GM18526 (cell line): Measurements from ENCODE around the gene ZNF169.

Source experiments
- POLR2A ChIP-seq: IDR thresholded peaks from 3 replicates; pipeline ENCODE4 v1.6.1; 2011; ENCODE audit not compliant: insufficient read length; ENCODE audit errors: extremely low read depth

The ZNF169 gene

DNA sequence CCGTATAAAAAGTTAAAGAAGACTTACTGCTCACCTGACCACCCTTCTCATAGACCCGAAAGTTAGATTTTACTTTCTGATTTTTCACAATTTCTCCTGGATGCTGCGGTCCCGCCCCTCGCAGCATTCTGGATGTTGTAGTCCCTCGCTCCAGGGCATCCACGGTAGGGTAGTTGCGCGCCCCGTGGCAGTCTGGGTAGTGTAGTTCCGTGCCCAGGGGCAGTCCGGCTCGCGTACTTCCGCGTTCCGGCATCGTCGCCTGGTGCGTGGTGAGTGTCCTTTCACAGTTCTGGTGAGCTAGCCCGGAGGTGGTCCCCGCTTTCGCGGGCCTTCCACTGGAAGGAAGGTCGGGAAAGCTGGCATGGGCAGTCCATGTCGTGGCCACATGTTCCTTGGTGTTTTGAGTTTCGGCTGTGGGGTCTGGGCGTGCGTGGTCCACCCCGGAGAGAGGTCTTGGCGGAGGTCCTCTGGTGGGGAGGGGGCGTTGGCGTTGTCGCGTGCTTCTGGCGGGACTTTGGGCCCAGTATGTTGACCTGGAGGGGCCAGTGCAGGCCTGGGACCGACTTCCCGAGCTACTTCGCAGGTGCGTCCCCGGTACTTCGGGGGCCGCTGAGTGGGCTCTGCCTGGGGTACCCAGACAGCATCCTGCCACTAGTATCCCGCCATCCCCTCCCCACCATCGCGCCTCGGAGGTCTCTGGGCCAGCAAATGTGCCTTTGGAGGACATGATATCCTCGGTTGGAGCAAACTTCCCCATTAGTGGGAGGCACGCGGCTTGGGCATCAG is at the start of gene ZNF169:
ZNF169 (plus strand) TSS at position 222 of the 786 bp plus-strand sequence. CDS start 19,515 bp downstream, outside the sequence.
- peak; percentile 69 for TF ChIP-seq POLR2A

DNA sequence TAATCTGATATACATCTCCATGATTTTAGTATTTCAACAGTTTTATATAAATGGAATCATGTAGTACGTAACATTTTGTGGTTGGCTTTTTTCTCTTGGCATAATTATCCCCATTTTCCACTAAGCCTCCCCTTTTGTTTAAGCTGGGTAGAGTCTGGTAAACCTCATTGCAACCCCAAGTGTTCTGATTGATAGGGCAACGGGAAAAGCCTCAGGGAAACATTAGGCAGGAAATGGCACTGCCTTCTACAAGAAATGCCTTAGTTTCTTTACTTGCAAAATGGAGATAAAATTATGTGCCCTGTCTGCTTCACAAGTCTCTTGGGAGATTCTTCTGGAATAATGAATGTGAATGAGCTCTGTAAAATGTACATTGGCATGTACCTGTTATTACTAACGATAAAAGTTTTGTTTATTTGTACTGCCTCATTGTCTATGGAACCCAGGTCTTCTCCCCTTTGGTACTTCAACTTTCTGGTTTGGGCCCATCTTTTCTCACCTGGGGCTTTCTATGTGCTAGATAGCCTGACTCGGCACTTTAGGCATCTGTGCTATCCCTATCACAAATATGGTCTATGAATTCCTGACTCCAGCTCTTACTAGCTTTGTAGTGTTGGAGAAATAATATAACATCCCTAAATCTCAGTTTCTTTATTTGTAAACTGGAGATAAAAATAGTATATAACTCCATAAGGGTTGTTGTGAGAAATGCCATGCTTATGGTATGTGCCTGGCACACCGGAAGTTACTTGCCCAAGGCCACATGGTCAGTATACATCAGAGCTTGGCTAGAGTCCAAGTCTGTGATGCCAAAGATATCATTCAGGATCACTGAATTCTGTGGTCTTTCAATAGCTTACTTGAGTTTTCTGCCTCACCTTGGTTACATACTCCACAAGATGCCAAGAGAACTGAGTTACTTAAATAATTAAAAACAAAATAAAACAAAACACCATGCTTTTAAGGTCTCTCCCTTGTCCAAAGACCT is 48.2 kb upstream of the ZNF169 start:
- TF ChIP-seq POLR2A, result no peak

DNA sequence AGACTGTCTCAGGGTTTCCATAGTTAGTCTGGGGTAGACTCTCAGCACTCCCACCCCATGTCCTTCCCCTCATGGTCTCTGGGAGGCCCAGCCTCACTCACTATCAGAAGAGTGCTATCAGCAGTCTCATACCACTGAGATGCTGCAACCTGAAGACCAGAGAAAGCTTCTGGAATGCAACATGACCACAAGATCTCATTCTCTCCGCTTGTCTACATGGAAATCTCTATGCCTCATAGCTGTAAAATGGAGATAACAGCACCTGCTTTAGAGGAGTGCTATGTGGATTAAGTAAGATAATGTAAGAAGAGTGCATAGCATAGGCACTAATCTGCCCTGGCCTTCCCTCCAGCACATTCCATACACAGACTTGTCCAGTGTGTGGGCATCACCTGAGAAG is 47.0 kb upstream of the ZNF169 start:
- no peak for TF ChIP-seq POLR2A

DNA sequence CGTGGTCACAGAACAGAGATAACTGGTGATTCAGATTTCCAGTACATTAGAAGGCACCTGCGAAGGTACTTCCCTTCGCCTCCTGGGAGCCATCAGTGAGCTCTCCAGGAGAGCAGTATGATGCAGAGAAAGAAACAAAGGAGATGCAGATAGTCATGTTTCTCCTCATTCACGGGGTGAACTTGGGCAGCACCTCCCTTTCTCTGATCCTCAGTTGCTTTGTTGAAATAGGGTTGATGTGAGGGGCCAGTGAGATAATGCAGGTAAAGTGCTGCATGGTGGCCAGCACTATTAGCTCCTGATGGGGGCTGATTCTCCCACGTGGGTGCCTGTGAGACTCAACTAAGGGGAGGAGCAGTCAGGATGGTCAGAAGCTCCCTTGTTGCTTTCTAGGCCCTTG is 46.6 kb upstream of the ZNF169 start:
- TF ChIP-seq POLR2A, result no peak

DNA sequence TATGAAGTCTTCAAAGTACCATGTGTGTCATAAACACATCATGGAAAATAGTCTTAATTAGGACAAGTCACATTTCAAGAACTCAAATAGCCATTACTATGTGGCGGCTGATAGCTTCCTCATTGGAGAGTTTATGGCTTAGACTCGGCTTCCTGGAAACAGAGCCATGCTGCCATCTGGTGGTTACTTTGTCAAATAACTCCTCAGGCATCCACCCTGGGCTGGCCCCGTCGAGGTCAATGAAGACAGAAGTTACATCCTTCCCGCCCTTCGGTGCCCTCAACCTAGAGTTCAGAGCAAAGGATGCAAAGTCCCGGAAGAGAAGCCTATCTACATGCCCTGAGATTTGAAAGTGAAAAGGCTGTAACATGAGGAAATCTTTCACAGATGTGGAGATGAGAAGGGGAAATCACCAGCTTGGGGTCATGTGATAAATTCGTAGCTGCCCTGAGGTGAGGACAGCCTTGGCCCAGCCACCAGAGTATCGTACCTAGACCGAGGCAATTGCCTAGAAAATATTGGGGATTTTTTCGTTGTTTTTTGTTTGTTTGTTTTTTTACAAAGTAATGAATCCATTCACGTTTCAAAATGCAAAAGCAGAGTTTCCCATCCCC is 45.5 kb upstream of the ZNF169 start:
- no peak for TF ChIP-seq POLR2A

DNA sequence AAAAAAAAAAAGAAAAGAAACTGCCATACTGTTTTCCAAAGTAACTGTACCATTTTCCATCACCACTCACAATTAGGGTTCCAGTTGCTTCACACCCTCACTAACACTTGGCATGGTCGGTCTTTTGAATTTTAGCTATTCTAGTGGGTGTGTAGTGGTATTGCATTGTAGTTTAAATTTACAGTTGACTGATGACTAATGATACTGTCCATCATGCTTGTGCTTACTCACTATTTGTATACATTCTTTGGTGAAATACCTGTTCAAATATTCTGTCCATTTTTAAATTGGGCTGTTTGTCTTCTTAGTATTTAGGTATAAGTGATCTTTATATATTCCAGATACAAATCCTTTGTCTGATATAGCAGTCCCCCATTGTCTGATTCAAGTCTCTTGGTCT is 36.2 kb upstream of the ZNF169 start:
- TF ChIP-seq POLR2A, result no peak

DNA sequence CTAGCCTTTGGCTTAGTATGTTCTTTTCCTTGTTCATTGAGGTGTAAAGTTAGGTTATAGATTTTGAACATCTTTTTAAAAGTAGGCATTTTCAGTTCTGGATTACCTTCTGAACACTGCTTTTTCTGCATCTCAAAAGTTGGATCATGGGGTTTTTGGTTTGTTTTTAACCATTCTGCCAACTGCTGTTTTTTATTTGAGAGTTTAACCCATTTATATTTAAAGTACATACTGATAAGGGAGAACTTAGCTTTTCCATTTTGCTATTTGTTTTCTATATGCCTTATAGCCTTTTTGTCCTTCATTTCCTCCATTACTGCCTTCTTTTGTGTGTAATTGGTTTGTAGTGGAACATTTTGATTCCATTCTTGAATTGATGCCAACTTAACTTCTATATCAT is 30.5 kb upstream of the ZNF169 start:
- TF ChIP-seq POLR2A, result no peak

DNA sequence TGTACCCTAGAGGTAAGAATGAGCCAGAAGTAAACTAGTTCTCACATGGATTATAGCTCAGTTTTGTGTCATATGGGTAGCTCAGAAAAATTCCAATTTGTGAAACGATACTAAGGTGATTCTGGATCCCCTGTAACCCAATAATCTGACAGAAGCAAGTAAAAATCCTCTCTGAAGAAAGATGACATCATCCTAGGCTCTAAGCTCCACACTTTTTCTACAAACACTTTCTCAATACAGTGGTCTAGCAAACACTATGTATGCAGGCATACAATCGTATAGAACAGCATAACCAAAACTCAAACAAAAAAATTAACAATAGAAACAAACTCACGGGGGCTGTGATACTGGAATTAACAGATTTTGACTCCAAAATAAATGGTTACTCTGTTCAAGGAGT is 26.7 kb upstream of the ZNF169 start:
- TF ChIP-seq POLR2A, result no peak

DNA sequence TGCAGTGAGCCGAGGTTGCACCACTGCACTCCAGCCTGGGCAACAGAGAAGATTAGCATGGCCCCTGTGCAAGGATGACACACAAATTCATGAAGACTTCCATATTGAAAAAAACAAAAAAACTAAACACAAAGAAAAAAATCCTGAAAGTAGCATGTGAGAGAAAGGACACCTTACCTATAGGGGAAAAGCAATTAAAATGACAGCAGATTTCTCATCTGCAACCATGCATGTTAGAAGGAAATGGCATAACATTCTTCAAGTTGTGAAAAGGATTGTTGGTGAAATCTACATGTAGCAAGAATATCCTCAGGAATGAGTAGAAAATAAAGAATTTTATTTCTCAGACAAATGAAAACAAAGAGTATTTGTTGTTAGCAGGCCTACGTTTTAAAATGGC is 13.4 kb upstream of the ZNF169 start:
- no peak for TF ChIP-seq POLR2A

DNA sequence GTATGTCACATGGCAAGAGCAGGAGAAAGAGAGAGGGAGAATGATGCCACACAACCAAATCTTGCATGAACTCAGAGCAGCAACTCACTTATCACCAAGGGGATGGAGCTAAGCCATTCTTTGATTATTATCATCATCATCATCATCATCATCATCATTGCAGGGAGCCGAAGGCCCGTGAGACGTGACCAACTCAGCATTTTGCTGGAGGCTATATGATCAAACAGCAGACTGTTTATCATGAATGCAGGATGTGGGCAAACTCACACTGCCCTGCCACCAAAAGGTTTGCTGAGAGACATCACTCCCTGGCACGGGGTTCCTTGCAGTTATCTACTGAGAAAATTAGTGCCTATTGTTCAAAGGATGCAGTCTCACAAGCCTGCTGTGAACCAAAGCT is 8.6 kb upstream of the ZNF169 start:
- no peak for TF ChIP-seq POLR2A

DNA sequence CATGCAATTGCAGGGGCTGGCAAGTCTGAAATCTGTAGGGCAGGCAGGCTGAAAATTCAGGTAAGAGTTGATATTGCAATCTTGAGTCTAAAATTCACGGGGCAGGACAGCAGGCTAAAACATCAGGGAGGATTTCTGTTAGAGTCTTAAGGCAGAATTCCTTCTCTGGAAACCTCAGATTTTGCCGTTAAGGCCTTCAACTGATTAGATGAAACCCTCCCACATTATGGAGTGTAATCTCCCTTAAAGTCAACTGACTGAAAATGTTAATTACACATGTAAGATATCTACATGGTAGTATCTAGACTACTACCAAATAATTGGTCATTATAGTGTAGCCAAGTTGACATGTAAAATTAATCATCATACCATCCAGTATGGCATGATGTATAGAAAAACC is 3.1 kb upstream of the ZNF169 start:
- no peak for TF ChIP-seq POLR2A

DNA sequence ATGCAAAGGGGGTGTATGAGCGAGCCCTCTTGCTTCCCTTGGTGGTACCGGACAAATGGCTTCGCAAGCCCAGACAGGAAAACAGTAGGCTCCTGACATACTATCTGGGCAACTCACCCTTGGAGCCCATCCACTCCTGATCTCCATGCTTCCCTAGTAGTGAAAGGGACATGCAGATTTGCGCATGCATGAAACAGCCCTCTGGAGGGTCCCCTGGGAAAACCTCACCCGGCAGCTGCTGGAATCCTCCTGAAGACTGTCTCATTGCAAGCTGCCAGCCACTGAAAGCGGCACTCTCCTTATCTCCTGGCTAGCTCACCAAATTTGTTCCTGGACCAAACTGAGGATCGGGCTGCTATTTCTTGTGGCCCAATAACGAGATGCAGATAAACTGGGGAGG is 10.2 kb downstream of the ZNF169 start:
- no peak for TF ChIP-seq POLR2A

DNA sequence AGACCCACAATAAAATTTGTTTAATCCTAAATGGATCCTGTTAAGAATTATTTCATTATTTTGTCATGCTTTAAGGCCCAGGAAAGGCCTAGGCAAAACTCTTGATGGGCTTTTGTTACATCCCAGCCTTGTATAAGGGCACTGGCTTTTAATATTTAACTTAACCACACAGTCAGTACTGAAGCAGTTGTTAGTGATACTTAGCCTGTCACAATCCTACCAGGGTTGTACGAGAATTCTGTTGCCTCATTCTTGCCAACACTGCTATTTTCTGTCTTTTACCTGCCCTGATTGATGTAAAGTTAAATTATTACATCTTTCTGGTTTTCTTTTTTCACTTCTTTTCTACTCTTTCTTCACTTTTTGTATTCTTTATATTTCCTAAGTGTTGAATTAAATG is 10.9 kb downstream of the ZNF169 start:
- no peak for TF ChIP-seq POLR2A

DNA sequence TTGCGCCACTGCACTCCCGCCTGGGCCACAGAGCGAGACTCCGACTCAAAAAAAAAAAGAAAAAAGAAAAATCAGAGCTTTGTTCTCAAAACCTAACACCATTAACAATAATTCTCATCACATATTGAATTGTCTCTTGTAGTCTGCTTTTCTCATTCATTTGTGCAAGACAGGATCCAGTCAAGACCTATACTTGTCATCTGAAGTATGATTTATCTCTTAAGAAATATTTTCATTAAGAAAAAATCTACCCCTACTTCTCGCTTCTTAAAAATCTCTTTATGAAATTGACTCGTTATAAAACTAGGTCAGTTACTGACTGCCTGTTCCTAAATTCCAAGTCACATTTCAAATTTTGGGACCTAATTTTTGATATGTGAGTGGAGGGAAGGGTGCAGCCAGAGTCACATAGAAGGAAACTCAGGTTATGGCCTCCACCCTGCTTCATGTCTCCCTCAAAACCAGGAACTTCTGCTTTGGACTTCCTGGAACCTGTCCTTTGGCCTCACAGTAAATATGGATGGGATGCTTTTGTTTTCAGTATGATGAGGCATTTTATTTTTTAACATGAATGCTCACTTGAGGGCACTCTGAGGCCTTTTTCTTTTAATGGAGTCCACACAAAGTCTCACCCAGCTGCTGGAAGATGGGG is 18.9 kb downstream of the ZNF169 start:
- no peak for TF ChIP-seq POLR2A

DNA sequence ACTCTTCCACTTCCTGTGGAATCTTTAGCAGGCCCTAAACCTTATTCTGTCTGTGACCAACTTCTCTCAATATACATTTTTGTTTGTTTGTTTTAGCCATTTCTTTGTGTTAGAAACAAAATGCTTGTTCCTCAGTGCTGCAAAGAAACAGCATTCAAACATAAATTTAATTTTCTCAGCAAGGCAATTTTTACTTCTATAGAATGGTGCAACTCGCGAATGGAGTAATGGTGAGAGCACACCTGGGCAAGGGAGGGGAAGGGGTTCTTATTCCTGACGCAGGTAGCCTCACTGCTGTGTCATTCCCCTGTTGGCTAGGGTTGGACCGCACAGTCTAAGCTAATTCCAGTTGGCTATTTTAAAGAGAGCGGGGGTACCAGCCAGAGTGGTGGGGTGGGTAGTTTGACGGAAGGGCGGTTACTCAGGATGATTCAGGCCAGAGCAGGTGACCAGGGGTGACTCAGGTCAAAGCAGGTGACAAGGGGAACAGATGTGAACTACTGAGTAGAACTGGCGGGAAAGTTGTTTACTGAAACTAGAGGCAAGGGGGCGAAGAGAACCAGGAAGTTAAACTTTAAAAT is 21.4 kb downstream of the ZNF169 start:
- no peak for TF ChIP-seq POLR2A
